OCI-LY1 (cell line): Measurements from ENCODE around the gene GPN1.
"Not testable (repeated sequence)": the region's sequence is repeated elsewhere in the genome, so short reads cannot be mapped to it uniquely, and the experiment has no call there.

Experiments used
- CTCF ChIP-seq: fragments of 200-600 bp; sonication (generic), shearing (Covaris generic); IDR thresholded peaks from 2 replicates; pipeline ENCODE4 v1.5.1; 2017; ENCODE audit warnings: mild to moderate bottlenecking, antibody characterized with exemption, low read length, moderate library complexity, mixed read lengths
- EZH2 ChIP-seq: fragments of 200-600 bp; sonication (generic), shearing (Covaris generic); IDR thresholded peaks from 2 replicates; pipeline ENCODE4 v1.8.0; 2017; ENCODE audit warnings: borderline replicate concordance, mixed run types, mild to moderate bottlenecking, antibody characterized with exemption, low read length, moderate library complexity, mixed read lengths

GRCh38 chr2:27626921-27627320 is 1.9 kb upstream of the GPN1 start:
- not testable (repeated sequence) for TF ChIP-seq EZH2, CTCF
